ENCODE data around the gene LAMA1.

GRCh38 chr18:7062236-7062635 lies 55.4 kb downstream of the LAMA1 start:
- TF ChIP-seq CTCF (IDR thresholded peaks at IDR 0.05; ENCODE audit: poor library complexity, severe bottlenecking) (no peak), RAD21 (conservative IDR thresholded peaks at IDR 0.05) (no peak), TAF1 (IDR thresholded peaks at IDR 0.05; ENCODE audit: low read depth) (no peak), POLR2AphosphoS5 (IDR thresholded peaks at IDR 0.05) (no peak), EZH2 (IDR thresholded peaks at IDR 0.05; ENCODE audit: borderline replicate concordance, insufficient read depth, low read length, poor library complexity, severe bottlenecking) (no peak), EP300 (conservative IDR thresholded peaks at IDR 0.05; ENCODE audit: poor library complexity, severe bottlenecking) (no peak)

Data from neural cell (in vitro differentiated cells).